Measurements from ENCODE around the gene KRT77.
"Not testable (repeated sequence)": the region's sequence is repeated elsewhere in the genome, so short reads cannot be mapped to it uniquely, and the experiment has no call there.

The KRT77 gene

DNA sequence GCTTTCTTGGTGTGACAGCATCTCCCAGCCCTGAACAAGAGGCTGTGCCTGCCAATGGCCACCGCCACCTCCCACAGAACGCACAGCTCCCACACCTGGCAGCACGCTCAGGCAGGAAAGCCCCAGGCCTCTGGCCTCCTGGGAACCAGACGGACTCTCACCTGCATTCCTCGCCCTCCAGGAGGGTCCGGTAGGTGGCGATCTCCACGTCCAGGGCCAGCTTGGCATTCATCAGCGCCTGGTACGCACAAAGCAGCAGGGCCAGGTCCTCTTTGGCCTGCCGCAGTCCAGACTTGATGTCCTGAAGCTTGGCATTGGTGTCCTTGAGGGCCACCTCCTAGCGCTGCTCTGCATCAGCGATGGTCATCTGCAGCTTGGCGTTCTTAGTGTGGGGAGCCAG lies 12.1 kb upstream of the KRT77 start:
- H3K27ac ChIP-seq: no peak overlapping the region
- no peaks in the 10 kb centered on the region for H3K9me3 ChIP-seq (ENCODE audit: low read depth, low read length)
- H3K9ac ChIP-seq (ENCODE audit: insufficient read length): no peak overlapping the region
- DNase-seq (ENCODE audit: low read depth, low spot score): no peak
- no peak overlapping the region for H3K4me3 ChIP-seq
- H3K36me3 ChIP-seq (ENCODE audit: insufficient read depth, low read length): no peaks in the 10 kb centered on the region
- TF ChIP-seq POLR2AphosphoS5 (IDR thresholded peaks at IDR 0.05; ENCODE audit: borderline replicate concordance, low read depth, low read length): no peak
- no peak for TF ChIP-seq EZH2 (IDR thresholded peaks at IDR 0.05)
- TF ChIP-seq FOXP2 (optimal IDR thresholded peaks at IDR 0.05; ENCODE audit: control extremely low read depth, extremely low read length, insufficient read depth): no peak

DNA sequence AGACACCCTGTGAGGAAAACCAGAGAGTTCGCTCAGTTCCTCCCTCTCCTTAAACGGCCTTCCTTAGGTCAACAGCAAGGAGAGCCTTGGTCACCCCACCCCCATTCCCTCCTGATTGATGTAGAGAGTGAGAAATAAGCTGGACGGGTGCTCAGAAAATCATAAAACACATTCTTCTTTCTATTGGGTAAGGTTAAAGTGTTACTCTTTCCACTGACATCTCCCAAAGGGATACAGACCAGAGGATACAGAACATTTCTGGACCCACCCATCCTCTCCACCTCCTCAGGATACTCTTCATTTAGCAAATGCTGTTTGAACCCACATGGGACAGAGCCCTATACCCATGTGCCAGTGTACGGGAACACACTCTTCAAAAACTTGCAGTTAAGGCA lies 11.6 kb upstream of the KRT77 start:
- H3K9ac ChIP-seq (ENCODE audit: insufficient read length): no peak overlapping the region
- no peaks in the 10 kb centered on the region for H3K36me3 ChIP-seq (ENCODE audit: insufficient read depth, low read length)
- DNase-seq (ENCODE audit: low read depth, low spot score): no peak
- H3K27ac ChIP-seq: no peak overlapping the region
- TF ChIP-seq EZH2 (IDR thresholded peaks at IDR 0.05) (no peak), FOXP2 (optimal IDR thresholded peaks at IDR 0.05; ENCODE audit: control extremely low read depth, extremely low read length, insufficient read depth) (no peak), POLR2AphosphoS5 (IDR thresholded peaks at IDR 0.05; ENCODE audit: borderline replicate concordance, low read depth, low read length) (no peak)
- H3K9me3 ChIP-seq (ENCODE audit: low read depth, low read length): no peaks in the 10 kb centered on the region
- H3K4me3 ChIP-seq: no peak overlapping the region

DNA sequence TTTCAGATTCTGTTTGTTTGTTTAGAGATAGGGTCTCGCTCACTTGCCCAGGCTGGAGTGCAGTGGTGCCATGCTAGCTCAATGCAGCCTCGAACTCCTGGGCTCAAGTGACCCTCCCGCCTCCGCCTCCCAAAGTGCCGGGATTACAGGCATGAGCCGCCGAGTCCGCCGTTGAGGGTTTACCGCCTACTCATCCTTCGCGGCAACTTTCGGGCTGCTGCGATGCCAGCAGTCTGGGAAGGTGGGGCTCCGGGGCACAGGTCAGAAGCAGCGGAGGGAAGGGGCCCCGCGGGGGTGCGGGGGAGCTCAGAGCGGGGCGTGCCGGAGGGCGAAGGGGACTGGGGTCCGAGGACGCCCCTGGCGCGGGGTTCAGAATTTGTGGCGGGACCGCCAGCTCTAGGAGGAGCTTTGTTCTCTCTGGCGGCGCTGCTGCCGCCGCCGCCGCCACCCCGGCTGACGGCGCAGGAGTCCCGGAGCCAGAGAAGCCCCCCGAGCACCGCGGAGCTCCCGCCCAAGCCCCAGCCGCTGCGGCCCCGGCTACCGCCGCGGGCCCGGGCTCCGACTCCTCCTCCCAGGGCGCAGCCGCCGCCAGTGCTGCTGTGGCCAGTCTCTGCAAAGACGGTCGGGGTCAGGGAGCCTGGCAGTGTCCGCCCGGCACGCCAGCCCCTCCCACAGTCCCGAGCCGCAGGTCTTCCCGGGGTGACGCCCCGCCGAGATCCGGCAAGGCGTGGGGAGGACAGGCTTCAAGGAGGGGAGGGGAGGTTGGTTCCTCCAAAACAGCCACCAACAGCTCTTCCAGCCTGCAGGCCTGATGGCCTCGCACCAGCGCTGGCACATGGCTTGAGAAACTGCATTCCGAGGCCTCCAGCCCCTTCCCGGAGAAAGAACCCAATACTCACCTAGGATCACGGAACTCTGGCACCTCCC lies 10.9 kb upstream of the KRT77 start:
- no peak for DNase-seq (ENCODE audit: low read depth, low spot score)
- no peak overlapping the region for H3K9ac ChIP-seq (ENCODE audit: insufficient read length)

DNA sequence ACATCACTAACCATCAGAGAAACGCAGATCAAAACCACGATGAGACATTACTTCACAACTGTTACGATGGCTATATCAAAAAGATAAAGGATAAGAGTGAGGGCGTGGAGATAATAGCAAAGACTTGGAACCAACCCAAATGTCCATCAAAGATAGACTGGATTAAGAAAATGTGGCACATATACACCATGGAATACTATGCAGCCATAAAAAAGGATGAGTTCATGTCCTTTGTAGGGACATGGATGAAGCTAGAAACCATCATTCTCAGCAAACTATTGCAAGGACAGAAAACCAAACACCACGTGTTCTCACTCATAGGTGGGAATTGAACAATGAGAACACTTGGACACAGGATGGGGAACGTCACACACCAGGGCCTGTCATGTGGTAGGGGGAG lies 8.8 kb upstream of the KRT77 start:
- DNase-seq (ENCODE audit: low read depth, low spot score); H3K4me3 ChIP-seq; H3K9ac ChIP-seq (ENCODE audit: insufficient read length); H3K36me3 ChIP-seq (ENCODE audit: insufficient read depth, low read length); H3K27ac ChIP-seq; H3K9me3 ChIP-seq (ENCODE audit: low read depth, low read length): not testable (repeated sequence)

More for the DNA sequence above, 10.9 kb upstream of the KRT77 start:
- no peak overlapping the region for H3K4me3 ChIP-seq
- TF ChIP-seq EZH2 (IDR thresholded peaks at IDR 0.05) (peak; percentile 77), FOXP2 (optimal IDR thresholded peaks at IDR 0.05; ENCODE audit: control extremely low read depth, extremely low read length, insufficient read depth) (no peak), POLR2AphosphoS5 (IDR thresholded peaks at IDR 0.05; ENCODE audit: borderline replicate concordance, low read depth, low read length) (no peak)
- no peaks in the 10 kb centered on the region for H3K9me3 ChIP-seq (ENCODE audit: low read depth, low read length)
- no peak overlapping the region for H3K27ac ChIP-seq
- no peaks in the 10 kb centered on the region for H3K36me3 ChIP-seq (ENCODE audit: insufficient read depth, low read length)

DNA sequence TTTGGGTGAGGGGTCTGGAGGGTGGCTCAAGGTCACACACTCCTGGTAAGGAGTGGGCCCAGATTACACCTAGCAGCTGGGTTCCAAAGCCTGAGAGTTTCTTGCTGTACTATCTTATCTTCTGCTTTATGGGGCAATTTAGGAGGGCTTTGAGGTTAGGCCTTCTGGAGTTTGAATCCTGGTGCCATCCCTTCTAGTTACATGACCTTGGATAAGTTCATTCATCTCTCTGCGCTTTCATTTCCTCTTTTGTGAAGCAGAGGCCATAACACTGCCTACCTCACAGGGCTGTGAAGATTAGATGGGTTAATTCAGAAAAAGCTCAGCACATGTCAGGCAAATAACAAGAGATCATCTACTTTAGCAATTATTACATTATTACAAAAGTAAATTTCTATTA lies 7.4 kb upstream of the KRT77 start:
- H3K9me3 ChIP-seq (ENCODE audit: low read depth, low read length): no peaks in the 10 kb centered on the region
- no peak overlapping the region for H3K27ac ChIP-seq
- TF ChIP-seq POLR2AphosphoS5 (IDR thresholded peaks at IDR 0.05; ENCODE audit: borderline replicate concordance, low read depth, low read length): no peak
- no peak for TF ChIP-seq EZH2 (IDR thresholded peaks at IDR 0.05)
- no peak for TF ChIP-seq FOXP2 (optimal IDR thresholded peaks at IDR 0.05; ENCODE audit: control extremely low read depth, extremely low read length, insufficient read depth)
- no peak overlapping the region for H3K9ac ChIP-seq (ENCODE audit: insufficient read length)
- no peak for DNase-seq (ENCODE audit: low read depth, low spot score)
- no peak overlapping the region for H3K4me3 ChIP-seq
- H3K36me3 ChIP-seq (ENCODE audit: insufficient read depth, low read length): no peaks in the 10 kb centered on the region

DNA sequence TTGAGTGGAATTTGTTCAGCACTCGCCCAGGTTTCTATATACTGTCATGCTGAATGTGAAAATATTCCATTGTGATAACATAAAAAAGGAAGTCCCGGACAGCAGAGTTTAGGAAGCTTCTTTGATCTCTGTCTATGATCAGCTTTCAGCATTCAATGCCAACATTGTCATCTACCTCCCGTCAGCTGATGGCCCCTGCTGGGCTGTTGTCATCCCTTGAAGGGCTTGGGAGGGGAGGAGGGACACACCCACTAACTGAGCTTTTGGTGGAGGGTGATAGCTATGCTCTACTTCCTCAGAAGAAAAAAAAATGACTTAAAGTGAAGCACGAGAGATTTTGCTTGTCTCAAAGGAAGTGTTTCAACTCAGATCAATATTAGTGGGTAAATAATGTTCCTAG lies 4.7 kb upstream of the KRT77 start:
- no peak overlapping the region for H3K27ac ChIP-seq
- no peak overlapping the region for H3K4me3 ChIP-seq
- H3K9me3 ChIP-seq (ENCODE audit: low read depth, low read length): no peaks in the 10 kb centered on the region
- no peak for TF ChIP-seq EZH2 (IDR thresholded peaks at IDR 0.05)
- DNase-seq (ENCODE audit: low read depth, low spot score): no peak
- H3K36me3 ChIP-seq (ENCODE audit: insufficient read depth, low read length): no peaks in the 10 kb centered on the region
- H3K9ac ChIP-seq (ENCODE audit: insufficient read length): no peak overlapping the region

DNA sequence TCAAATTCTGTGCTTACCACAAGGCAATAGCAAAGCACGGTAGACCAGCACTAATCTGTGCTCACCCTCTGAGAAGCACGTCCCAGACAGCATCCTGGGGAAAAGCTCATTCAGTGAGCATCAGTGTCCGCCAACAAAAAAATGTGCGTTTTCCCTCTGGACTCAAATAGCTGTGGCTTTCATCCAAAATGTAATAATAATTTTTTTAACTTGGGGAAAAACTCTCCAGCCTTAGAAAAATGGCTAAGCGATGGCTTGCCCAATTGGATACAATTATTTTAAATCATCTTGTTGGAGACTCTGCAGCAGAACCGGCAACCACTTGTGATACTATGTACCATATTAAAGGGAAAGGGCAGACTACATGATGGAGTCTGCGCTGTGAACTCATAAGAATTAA lies 1.1 kb upstream of the KRT77 start:
- no peak overlapping the region for H3K4me3 ChIP-seq
- no peak for TF ChIP-seq FOXP2 (optimal IDR thresholded peaks at IDR 0.05; ENCODE audit: control extremely low read depth, extremely low read length, insufficient read depth)
- no peak for TF ChIP-seq EZH2 (IDR thresholded peaks at IDR 0.05)
- TF ChIP-seq POLR2AphosphoS5 (IDR thresholded peaks at IDR 0.05; ENCODE audit: borderline replicate concordance, low read depth, low read length): no peak
- no peak overlapping the region for H3K27ac ChIP-seq
- H3K9ac ChIP-seq (ENCODE audit: insufficient read length): no peak overlapping the region
- no peaks in the 10 kb centered on the region for H3K9me3 ChIP-seq (ENCODE audit: low read depth, low read length)
- no peak for DNase-seq (ENCODE audit: low read depth, low spot score)
- no peaks in the 10 kb centered on the region for H3K36me3 ChIP-seq (ENCODE audit: insufficient read depth, low read length)

DNA sequence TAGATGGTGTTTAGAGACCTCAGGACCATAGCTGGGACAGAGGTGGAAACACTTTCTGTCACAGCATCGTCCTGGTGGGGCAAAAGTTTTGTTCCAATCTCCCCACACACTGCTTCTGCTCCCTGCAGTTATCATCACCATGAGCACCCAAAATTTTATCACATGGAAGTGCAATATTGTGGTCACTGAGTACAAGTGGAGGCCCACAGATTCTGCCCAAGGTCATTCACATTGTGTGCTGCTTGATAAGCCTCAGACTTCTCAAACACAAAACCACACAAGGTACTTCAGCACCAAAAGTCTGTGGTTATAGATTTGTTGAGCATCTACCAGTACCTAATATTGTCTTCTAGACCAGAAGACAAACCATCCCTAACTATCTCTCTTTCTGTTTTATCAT lies 554 bp upstream of the KRT77 start:
- Histone ChIP-seq H3K36me3 (ENCODE audit: insufficient read depth, low read length) (no peaks in the 10 kb centered on the region), H3K27ac (no peak overlapping the region), H3K4me3 (no peak overlapping the region), H3K9ac (ENCODE audit: insufficient read length) (no peak overlapping the region), H3K9me3 (ENCODE audit: low read depth, low read length) (no peaks in the 10 kb centered on the region)
- no peak for DNase-seq (ENCODE audit: low read depth, low spot score)
- TF ChIP-seq EZH2 (IDR thresholded peaks at IDR 0.05): no peak
- TF ChIP-seq FOXP2 (optimal IDR thresholded peaks at IDR 0.05; ENCODE audit: control extremely low read depth, extremely low read length, insufficient read depth): no peak
- no peak for TF ChIP-seq POLR2AphosphoS5 (IDR thresholded peaks at IDR 0.05; ENCODE audit: borderline replicate concordance, low read depth, low read length)

DNA sequence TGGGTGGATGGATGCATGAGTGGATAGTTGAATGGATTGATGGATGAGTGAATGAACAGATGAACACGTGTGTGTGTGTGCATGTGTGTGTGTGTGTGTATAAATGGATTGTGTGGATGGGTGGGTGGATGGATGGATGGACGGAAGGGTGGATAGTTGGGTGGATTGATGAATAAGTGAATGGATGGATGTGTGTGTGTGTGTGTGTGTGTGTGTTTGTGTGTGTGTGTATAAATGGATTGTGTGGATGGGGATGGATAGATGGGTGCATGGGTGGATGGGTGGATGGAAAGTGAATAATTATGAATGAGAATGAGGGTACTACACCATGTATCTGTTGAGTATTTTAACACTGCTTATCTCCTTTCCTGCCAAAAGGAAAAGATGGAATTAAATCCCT lies 986 bp downstream of the KRT77 start:
- H3K9me3 ChIP-seq (ENCODE audit: low read depth, low read length): no peaks in the 10 kb centered on the region
- no peak overlapping the region for H3K4me3 ChIP-seq
- no peak for DNase-seq (ENCODE audit: low read depth, low spot score)
- H3K27ac ChIP-seq: no peak overlapping the region
- TF ChIP-seq POLR2AphosphoS5 (IDR thresholded peaks at IDR 0.05; ENCODE audit: borderline replicate concordance, low read depth, low read length): no peak
- TF ChIP-seq EZH2 (IDR thresholded peaks at IDR 0.05): no peak
- no peak for TF ChIP-seq FOXP2 (optimal IDR thresholded peaks at IDR 0.05; ENCODE audit: control extremely low read depth, extremely low read length, insufficient read depth)
- H3K9ac ChIP-seq (ENCODE audit: insufficient read length): no peak overlapping the region
- no peaks in the 10 kb centered on the region for H3K36me3 ChIP-seq (ENCODE audit: insufficient read depth, low read length)

All from SK-N-MC (cell line).